Activated naive CD4-positive, alpha-beta T cell treated with Interleukin-2 at 50 U/mL for 16 hours (primary cell): Measurements from ENCODE around the gene DNM1.

Experiments used
- DNase-seq: peaks from one replicate; pipeline ENCODE4 v3.0.0-alpha.2; 2020

The DNM1 gene

DNA sequence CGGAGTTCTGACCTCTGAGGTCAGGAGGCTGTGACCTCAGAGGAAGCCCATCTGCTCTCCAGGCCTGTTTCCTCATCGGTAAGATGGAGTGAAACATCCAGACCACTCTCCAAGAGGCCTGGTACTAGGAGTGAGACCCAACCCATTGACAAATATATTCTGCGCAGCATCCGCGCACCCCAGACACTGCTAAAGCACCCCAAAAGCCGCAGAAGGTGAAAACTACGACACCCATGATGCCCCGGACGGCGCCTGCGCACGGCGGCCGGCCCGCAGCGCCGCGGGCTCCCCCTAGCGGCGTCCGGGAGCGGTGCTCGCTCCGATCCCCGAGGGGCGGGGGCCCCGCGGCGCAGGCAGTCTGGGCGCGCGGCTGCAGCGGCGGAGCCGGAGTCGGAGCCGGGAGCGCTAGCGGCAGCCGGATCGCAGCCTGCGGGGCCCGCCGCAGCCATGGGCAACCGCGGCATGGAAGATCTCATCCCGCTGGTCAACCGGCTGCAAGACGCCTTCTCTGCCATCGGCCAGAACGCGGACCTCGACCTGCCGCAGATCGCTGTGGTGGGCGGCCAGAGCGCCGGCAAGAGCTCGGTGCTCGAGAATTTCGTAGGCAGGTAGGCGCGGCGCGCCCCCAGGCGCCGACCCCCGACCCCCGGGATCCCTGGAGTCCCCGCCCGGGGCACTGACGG is at the start of gene DNM1:
TSS of gene DNM1 (plus strand) at position 356 of the 683 bp plus-strand sequence. CDS start at position 448, 92 bp downstream.
- peak; percentile 69 for DNase-seq

DNA sequence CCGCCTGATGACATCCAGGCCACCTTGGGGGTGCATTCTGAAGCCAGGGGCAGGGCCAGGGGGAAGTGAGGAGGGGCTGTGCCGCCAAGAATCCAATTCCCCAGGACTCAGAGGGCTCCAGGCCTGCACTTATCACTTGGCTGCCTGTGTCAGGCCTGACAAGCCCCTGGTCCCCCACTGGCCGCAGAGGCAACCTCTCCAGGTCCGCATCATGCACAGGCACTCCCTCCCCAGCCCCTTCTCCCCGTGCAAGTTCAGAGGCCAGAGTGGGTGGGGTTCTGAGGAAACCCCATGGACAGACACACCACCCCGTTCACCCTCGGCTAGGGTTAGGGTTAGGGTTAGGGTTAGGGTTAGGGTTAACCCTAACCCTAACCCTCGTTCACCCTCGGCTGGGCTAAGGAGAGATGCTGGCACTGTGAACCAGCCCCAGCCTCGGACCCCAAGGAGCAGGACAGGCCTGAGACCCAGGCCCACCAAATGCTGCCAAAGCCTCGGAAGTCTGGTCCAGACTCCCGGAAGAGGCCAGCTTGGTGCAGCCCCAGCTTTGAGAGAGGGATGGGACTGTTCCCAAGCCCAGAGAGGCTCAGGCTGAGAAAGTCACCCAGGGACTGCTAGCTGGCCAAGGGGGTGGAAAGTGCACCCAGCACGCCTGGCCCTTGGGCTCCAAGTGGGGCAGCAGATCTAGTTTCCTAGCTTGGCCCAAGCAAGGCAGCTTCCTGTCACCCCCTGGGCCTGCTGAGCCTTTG is 49.1 kb upstream of the DNM1 start:
- DNase-seq, result no peak

DNA sequence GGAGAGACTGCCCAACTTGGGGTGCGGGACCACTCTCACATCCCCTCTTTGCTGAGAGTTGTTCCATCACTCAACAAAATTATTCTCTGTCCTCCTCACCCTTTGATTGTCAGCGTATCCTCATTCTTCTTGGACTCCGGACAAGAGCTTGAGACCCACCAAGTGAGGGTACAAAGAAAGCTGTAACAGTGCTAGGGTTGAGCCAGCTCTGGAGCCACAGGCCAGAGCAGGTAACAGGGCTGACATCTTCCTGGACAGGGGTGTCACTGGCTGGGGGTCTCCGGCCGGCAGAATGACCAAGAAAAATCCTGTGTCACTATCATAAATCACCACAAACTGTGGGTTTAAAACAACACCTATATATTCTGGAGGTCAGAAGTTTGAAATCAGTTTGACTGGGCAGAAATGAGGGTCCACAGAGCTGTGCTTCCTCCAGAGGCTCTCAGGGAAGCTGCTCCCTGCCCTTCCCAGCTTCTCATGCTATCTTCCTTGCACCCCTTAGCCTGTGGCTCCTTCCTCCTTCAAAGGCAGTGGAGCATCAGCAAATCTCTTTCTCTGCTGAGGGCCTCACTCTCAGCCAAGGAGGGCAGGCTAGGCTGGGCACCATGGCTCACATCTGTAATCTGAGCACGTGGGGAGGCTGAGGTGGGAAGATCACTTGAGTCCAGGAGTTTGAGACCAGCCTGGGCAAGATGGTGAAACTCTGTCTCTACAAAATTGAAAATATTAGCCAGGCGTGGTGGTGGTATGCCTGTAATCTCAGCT is 47.3 kb upstream of the DNM1 start:
- DNase-seq, result no peak

DNA sequence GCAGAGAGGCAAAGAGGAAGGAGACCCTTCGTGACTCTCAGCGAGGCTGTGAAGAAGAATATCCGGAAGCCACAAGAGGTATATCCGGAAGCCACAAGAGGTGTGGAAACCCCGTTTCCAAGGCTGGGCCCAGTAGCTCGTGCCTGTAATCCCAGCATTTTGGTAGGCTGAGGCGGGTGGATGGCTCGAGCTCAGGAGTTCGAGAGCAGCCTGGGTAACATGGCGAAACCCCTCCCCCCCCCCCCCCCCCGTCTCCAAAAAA is 43.7 kb upstream of the DNM1 start:
- peak; percentile 49 for DNase-seq

DNA sequence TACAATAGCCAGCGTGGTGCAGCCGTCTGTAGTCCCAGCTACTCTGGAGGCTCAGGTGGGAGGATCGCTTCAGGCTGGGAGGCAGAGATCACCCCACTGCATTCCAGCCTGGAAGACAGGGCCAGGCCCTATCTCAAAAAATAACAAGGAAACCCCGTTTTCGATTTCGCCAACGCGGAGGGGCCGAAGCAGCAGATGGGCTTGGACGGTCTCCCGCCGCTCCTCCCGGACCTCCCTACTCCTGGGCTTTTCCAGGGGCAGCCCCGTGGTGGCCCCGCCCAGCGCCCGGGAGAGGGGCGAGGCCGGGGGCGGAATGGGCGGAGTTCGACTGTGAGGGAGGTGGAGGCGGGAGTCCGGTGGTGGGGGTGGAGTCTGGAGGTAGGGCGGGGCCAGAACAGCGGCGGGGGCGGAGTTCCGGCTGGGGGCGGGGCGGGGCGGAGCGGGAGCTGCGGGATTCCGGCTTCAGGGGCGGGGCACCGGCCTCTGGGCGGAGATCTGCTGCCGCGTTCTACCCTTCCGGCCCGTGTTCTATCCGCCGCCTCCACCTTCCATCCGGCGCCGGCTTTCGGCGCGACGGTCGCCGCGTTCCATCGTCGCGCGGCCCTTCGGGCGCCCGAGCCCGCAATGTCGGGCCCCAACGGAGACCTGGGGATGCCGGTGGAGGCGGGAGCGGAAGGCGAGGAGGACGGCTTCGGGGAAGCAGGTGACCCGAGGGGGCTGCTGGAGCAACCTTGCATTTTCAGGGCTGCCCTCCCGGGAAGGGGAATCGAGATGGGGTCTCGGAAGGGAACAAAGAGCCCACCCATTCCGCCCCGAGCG is 43.2 kb upstream of the DNM1 start, which contains the start of gene BBLN:
TSS of gene BBLN (plus strand) at position 482 of the 819 bp plus-strand sequence. CDS start at position 625, 143 bp downstream.
- peak; percentile 94 for DNase-seq

DNA sequence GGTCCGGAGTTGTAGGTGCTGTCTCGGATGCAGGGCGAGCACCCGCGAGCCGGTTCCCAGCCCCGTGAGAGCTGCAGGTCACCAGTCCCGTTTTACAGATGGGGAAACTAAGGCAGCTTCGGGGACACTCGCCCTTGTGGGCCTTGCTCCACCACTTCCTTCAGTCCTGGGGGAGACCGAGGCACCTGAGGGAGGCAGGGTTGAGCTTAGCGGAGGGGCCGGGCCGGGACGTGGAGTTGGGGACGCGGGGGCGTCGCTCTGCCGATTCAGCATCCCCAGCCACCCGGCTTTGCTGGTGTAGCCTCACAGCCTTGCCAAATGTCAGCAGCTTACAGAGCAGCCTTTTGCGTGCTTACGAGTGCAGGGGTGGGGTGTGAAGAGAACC is 42.6 kb upstream of the DNM1 start:
- peak; percentile 65 for DNase-seq

DNA sequence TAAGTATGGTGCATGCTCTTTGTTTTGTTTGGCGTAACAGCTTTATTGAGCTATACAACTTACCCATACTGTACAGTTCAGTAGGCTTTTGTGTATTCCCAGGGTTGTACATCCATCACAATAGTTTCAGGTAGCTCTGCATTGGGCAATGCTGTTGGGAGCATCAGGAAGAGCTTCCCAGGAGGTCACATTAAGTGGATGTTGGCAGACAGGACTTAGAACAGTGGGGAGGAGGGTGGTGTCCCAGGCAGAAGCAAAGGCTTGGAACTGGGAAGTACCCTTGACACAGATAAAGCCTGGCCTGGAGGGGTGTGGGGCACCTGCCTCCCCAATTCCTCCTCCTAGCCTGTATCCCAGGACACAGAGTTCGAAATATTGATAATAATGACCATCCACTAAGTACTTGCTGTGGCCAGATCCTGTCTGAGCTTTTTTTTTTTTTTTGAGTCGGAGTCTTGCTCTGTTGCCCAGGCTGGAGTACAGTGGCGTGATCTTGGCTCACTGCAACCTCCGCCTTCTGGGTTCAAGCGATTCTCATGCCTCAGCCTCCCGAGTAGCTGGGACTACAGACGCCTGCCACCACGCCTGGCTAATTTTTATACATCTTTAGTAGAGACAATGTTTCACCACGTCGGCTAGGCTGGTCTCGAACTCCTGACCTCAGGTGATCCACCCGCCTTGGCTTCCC is 41.8 kb upstream of the DNM1 start:
- DNase-seq, result no peak

DNA sequence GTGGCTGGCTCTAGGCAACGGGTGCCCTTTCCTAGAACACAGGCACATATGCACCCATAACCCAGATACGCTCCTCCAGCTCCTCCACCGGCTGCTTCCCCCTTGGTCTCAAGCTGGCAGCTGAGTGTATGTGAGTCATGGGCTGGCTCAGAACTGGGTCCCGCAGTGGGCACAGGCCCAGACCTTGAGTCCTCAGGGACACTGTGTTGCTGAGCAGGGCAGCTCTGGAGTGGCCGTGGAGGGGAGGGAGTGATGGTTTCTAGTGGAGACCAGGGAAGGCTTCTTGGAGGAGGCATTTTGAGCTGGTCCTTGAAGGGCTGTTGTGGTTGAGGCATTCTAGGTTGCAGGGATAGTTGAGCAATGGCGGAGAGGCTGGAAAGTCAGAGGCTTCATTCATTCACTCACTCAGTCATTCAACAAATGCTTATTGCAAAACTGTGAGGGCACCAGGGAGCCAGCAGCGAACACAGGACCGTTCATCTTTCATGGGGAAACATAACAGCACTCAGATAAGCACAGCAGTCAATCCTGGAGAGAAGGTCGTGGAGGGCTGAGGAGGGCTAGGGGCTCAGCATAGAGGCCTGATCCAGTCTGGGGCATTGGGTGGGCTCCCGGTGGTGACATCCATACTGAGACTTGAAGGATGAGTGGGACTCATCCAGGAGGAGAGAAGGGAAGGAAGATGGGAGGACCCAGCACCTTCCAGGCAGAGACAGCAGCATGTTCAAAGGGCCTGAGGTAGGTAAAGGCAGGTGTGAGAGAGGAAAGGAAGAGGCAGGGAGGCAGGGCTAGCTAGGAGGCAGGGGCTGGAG is 40.8 kb upstream of the DNM1 start:
- DNase-seq, result no peak

DNA sequence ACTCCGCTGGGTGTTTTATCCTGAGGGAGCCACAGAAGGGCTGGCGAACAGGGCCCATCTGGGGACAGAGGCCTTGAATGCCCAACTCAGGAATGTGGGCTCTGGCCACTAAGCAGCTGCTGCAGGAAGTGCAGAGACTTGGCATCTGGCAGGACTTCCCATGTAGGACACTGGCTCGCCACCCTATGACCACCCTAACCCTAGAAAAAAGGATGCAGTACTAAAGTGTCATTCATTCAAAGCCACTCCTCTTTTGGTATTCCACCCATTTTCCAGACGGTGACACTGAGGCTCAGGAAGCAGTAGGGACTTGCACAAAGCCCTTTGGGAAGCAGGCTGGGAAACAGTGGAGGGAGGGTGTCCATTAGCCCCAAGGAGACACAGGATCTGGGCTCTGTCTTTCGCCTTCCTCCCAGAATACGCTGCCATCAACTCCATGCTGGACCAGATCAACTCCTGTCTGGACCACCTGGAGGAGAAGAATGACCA is 40.1 kb upstream of the DNM1 start:
- DNase-seq, result no peak

DNA sequence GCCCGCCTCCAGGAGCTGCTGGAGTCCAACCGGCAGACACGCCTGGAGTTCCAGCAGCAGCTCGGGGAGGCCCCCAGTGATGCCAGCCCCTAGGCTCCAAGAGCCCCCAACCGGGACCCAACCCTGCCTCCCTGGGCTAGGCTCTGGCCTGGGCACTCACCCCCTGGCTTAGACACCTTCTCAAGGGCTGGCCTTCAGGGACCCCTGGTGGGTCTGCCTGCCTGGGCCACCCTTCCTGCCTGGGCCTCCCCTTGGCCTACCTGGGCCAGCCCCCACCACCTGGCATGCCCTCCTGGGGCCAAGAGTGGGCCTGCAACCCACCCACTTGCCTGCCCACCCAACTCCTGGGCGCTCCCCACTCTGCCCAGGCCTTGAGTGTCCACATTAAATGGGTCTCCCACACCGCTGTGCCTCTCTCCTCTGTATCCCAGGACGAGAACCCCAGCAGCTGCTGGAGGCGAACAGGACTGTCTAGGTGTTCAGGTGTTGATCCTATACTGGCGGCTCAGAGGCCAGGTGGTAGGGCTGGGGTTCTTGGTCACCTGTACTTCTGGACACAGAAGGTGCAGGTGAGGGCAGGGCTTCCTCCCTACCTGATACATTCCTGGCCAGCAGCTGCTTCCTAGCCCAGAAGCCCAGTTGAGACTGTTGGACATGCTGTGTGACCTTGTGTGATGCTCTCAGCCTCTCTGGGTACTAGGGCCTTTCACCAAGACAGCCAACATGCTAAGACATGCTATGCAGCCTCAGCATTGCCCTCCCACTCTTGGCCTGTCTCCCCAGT is 39.5 kb upstream of the DNM1 start:
- DNase-seq, result no peak

DNA sequence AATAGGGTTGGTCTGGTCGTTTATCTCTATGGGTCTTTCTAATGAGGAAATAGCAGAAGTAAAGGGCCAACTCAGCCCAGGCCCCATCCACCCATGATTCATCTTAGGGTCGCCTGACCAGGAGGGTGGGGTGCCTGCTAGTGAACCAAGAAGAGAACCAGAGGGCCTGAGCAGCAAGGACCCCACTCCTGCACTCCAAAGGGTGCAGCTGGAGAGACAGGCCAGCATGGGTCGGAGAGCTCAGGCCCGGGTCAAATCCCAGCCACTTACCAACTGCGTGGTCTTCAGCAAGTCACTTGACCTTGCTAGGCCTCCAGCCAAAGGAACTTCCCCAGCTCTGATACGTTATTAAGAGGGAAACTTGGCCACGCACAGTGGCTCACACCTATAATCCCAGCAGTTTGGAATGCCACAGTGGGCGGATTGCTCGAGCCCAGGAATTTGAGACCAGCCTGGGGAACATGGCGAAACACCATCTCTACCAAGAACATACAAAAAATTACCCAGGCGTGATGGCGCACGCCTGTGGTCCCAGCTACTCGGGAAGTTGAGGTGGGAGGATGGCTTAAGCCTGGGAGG is 38.8 kb upstream of the DNM1 start:
- DNase-seq, result no peak

DNA sequence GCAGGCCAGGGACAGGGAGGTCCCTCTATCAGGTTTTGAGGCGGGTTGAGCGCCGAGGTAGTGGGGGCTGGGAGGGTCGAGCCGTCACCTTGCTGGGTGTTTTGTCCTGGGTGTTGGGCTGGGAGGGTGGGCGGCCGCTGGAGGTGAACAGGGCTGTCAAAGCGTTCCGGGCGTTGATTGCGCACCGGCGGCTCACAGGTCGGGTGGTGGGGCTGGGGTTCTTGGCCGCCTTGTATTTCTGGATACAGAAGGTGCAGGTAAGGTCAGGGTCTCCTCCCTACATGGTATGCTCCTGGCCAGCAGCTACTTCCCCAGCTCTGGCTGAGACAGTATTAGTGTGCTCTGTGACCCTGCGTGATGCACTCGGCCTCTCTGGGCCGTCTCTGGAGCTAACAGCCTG is 37.0 kb upstream of the DNM1 start:
- DNase-seq, result no peak

DNA sequence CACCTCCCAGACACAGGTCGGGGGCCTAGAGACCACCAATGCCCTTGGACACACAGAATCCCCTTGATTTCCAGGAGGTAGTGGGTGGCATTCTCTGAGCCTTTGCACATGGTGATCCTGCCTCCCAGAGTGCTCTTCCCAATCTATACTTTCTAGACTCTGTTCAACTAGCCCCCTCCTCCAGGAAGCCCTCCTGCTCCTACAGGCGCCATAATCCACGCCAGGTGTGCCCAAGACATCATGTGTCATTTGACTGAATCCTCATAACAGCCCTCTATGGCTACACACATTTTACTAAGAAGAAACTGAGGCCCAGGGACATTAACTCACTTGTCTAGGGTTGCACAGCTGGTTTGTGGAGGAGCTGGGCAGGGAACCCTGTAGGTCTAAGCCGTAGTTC is 36.0 kb upstream of the DNM1 start:
- no peak for DNase-seq

DNA sequence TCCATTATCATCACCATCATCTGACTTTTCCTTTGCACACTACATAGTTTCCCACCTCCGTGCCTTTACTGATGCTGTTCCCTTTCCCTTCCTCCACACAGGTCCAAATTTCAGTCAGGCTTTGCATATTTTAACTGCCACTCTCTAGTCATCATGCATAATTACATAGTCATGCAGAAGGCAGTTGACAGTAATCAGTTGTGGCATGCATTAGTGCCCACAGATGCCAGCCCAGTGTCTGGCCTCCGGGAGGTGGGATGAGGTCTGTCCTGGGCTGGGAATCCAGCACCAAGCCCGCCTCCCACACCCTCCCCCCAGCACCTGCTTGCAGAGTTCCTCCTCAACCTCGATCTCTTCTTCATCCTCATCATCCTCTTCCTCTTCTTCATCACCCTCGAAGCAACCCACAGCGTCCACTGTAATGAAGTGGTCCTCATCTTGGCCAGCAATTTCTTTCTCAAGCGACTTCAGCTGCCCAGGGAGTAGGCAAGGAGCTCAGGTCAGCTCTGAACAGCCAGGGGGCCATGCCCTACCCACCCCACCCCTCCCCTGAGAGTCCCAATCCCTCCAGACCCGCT is 34.4 kb upstream of the DNM1 start:
- no peak for DNase-seq

DNA sequence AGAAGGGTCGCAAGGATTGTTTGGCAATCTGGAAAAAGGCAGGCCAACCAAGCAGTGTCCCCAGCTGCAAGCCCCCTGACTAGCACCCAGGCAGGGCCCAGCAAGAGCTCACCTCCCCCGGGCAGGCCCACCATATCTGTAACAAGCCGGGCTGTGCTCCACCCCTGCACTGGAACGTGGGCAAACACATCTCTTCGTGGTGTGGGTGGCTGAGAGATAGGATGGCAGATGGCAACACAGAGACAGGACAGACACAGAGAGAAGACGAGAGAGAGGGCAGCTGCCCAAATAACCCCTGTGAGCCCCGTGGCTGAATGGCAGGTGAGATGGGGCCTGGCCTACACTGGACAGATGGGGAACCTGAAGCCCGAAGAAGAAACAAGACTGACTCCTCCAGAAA is 33.7 kb upstream of the DNM1 start:
- no peak for DNase-seq

DNA sequence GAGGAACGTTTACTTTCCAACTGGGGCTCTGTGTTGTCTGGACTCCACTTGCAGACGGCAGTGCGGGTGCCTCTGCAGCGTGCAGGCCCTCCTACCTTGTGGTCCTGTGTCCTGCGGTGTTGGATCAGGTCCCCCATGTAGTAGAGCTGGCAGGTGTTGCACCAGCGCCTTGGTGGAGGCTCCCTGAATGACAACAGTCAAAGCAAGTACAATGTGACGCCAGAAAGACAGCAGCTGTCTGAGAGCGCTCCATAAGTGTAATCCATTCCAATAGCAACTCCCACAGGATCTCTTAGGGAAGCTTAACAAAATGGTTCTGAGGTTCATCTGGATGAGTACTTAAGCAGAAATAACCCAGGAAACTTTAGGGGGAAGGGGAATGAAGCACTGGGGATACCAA is 33.3 kb upstream of the DNM1 start:
- DNase-seq, result no peak

DNA sequence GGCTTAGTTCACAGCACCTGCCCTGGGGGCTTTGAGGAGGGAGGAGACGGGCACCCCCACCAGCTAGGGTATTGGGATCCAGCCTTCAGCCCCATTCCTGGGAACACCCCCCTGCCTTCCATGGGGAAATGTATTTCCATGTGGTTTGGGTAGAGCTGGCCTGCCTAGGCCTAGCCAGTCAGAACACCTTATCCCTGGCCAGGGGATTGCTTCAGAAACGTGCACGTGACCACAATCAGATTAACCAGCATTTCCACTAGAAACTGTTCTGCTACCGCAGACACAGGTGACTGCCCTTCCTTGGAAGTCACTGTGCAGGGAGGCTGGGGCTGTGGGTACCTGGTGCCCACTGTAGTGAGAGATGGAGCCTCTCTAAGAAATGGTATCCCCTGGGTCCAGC is 29.1 kb upstream of the DNM1 start:
- DNase-seq, result no peak

DNA sequence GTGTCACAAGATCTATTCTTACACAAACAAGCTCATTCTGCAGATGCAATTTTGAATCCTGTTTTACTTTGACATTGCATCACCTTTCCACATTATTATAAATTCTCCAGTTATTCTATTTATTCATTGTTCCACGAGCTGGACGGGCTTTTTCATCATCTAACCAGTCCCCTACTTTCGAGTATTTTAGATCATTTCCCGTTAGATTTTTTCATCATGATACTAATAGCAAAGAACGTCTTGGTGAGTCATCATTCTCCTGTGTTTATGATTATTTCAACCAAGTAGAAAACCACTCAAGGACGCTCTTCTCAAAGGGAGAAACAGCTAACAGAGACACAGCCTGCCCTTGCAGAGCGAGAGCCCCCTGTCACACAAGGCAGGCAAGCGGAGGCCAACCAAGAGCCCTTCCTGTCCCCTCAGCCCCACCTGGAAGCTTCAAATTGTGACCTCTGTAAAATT is 28.0 kb upstream of the DNM1 start:
- DNase-seq, result no peak

DNA sequence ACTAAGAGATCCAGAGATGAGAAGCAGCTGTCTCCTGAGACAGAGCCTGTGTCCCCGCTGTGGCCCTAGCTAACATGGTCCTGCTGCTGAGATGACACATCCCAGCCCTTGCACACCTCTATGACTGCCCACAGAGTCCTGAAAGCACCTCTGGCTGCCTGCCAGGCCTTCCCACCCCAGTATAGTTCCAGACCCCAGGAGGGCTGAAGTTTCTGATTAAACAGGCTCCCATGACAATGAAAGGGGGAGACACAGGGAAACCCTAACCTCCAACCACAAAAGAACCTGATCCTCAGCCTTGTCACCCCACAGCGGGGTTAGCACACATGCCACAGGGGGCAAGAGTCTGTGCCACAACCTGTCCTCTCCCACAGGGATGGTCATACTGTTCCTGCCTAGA is 27.5 kb upstream of the DNM1 start:
- no peak for DNase-seq
